ENCODE measurements around the gene COX18. TPM values are rescaled to one million over a fixed set of nuclear protein-coding genes. Genes with fewer than 3 reads are reported as not detected.

COX18 gene
- total RNA-seq, 1 donor from 2014 or later: 10.8 TPM

GRCh38 chr4:73006286-73006990 is 63.1 kb downstream of the COX18 start:
- no peak overlapping the region for H3K27ac ChIP-seq (ENCODE audit: low read depth, low read length)
- H3K79me2 ChIP-seq (ENCODE audit: insufficient read depth, low read length): no peaks in the 10 kb centered on the region
- H3K4me1 ChIP-seq (ENCODE audit: insufficient read depth, low read length): no peaks in the 10 kb centered on the region
- no peak for TF ChIP-seq CTCF (IDR thresholded peaks at IDR 0.05; ENCODE audit: insufficient read depth, low read depth, low read length)
- no peak for TF ChIP-seq EZH2 (IDR thresholded peaks at IDR 0.05; ENCODE audit: insufficient read depth, low read length)
- no peak overlapping the region for H3K4me3 ChIP-seq (ENCODE audit: insufficient read depth, low read depth, low read length)
- FAIRE-seq (no peak), DNase-seq (ENCODE audit: low read depth) (no peak)
- no peaks in the 10 kb centered on the region for H3K27me3 ChIP-seq (ENCODE audit: insufficient read depth, low read length)
- H3K9me3 ChIP-seq (ENCODE audit: insufficient read depth, low read depth, low read length): peaks cover 3% of the 10 kb centered on the region
- Mint-ChIP-seq H3K27ac (ENCODE audit: unreplicated experiment) (no peak overlapping the region), H3K9me3 (ENCODE audit: unreplicated experiment) (no peaks in the 10 kb centered on the region), H3K27me3 (ENCODE audit: low read depth, unreplicated experiment) (no peaks in the 10 kb centered on the region), H3K36me3 (ENCODE audit: low read depth, unreplicated experiment) (no peaks in the 10 kb centered on the region), H3K4me3 (ENCODE audit: unreplicated experiment) (no peak overlapping the region), H3K4me1 (ENCODE audit: low read depth, unreplicated experiment) (no peaks in the 10 kb centered on the region)
- no peak overlapping the region for H2AFZ ChIP-seq (ENCODE audit: low read depth, low read length)
- no peaks in the 10 kb centered on the region for H3K36me3 ChIP-seq (ENCODE audit: insufficient read depth, low read length)
- no peak overlapping the region for H3K9ac ChIP-seq (ENCODE audit: low read length)
- H3K4me2 ChIP-seq (ENCODE audit: low read length): no peak overlapping the region
- H4K20me1 ChIP-seq (ENCODE audit: insufficient read depth, low read length): no peaks in the 10 kb centered on the region

GRCh38 chr4:73005514-73005913 is 64.0 kb downstream of the COX18 start:
- Mint-ChIP-seq H3K9me3 (ENCODE audit: unreplicated experiment) (no peaks in the 10 kb centered on the region), H3K4me1 (ENCODE audit: low read depth, unreplicated experiment) (no peaks in the 10 kb centered on the region), H3K36me3 (ENCODE audit: low read depth, unreplicated experiment) (no peaks in the 10 kb centered on the region), H3K27me3 (ENCODE audit: low read depth, unreplicated experiment) (no peaks in the 10 kb centered on the region), H3K27ac (ENCODE audit: unreplicated experiment) (no peak overlapping the region), H3K4me3 (ENCODE audit: unreplicated experiment) (no peak overlapping the region)
- no peaks in the 10 kb centered on the region for H3K36me3 ChIP-seq (ENCODE audit: insufficient read depth, low read length)
- no peak overlapping the region for H2AFZ ChIP-seq (ENCODE audit: low read depth, low read length)
- H3K79me2 ChIP-seq (ENCODE audit: insufficient read depth, low read length): no peaks in the 10 kb centered on the region
- no peaks in the 10 kb centered on the region for H3K27me3 ChIP-seq (ENCODE audit: insufficient read depth, low read length)
- TF ChIP-seq CTCF (IDR thresholded peaks at IDR 0.05; ENCODE audit: insufficient read depth, low read depth, low read length) (no peak), EZH2 (IDR thresholded peaks at IDR 0.05; ENCODE audit: insufficient read depth, low read length) (no peak)
- H3K4me1 ChIP-seq (ENCODE audit: insufficient read depth, low read length): no peaks in the 10 kb centered on the region
- no peak for FAIRE-seq
- H4K20me1 ChIP-seq (ENCODE audit: insufficient read depth, low read length): no peaks in the 10 kb centered on the region
- H3K4me2 ChIP-seq (ENCODE audit: low read length): no peak overlapping the region
- H3K4me3 ChIP-seq (ENCODE audit: insufficient read depth, low read depth, low read length): no peak overlapping the region
- no peak for DNase-seq (ENCODE audit: low read depth)
- no peak overlapping the region for H3K27ac ChIP-seq (ENCODE audit: low read depth, low read length)
- H3K9me3 ChIP-seq (ENCODE audit: insufficient read depth, low read depth, low read length): no peaks in the 10 kb centered on the region
- H3K9ac ChIP-seq (ENCODE audit: low read length): no peak overlapping the region

Other genes starting within 250 kb of the COX18 start
- 86.7 and 91.9 TPM in 2 replicates for gene ANKRD17, start 189.1 kb upstream of the COX18 start, total RNA-seq

Measured in astrocyte (in vitro differentiated cells and primary cell).